ENCODE results near the gene FTSJ3.
A peak's percentile ranks its signal among the peaks of the same experiment; 100 is the strongest.
"Not testable (repeated sequence)": the region's sequence is repeated elsewhere in the genome, so short reads cannot be mapped to it uniquely, and the experiment has no call there.

- TF ChIP-seq, protein P1, sequence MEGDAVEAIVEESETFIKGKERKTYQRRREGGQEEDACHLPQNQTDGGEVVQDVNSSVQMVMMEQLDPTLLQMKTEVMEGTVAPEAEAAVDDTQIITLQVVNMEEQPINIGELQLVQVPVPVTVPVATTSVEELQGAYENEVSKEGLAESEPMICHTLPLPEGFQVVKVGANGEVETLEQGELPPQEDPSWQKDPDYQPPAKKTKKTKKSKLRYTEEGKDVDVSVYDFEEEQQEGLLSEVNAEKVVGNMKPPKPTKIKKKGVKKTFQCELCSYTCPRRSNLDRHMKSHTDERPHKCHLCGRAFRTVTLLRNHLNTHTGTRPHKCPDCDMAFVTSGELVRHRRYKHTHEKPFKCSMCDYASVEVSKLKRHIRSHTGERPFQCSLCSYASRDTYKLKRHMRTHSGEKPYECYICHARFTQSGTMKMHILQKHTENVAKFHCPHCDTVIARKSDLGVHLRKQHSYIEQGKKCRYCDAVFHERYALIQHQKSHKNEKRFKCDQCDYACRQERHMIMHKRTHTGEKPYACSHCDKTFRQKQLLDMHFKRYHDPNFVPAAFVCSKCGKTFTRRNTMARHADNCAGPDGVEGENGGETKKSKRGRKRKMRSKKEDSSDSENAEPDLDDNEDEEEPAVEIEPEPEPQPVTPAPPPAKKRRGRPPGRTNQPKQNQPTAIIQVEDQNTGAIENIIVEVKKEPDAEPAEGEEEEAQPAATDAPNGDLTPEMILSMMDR (IDR thresholded peaks at IDR 0.05) = peak in 2 of 12 donors; percentile 7 to 9
- not testable (repeated sequence) for TF ChIP-seq POLR2A (IDR thresholded peaks at IDR 0.05)
Measured at GRCh38 chr17:63869491-63870291, 42.2 kb upstream of the FTSJ3 start.

Data from heart left ventricle (tissue), 13 donors.